HL-60 (cell line): ENCODE measurements around the gene CASS4.

Source experiments
- DNase-seq, 2 experiments: peaks; one replicate each; pipeline ENCODE4 v3.0.0-alpha.2; 2010 to 2020; ENCODE audit warnings: low read depth in 1 of 2, low spot score in 1 of 2
- H3K27ac ChIP-seq: fragments of 250-450 bp; sonication (Bioruptor Pico); replicated peaks from 2 replicates; pipeline ENCODE4 v1.5.1; 2020; ENCODE audit warnings: mild to moderate bottlenecking, moderate library complexity
- H3K27me3 ChIP-seq: fragments of 250-450 bp; sonication (Bioruptor Pico); 2 replicates; pipeline ENCODE4 v1.5.1; 2021; ENCODE audit warnings: mild to moderate bottlenecking, moderate library complexity; ENCODE audit not compliant: insufficient read depth, poor library complexity, severe bottlenecking
- H3K4me3 ChIP-seq: replicated peaks from 2 replicates; pipeline ENCODE4 v1.5.1; 2011; ENCODE audit warnings: mild to moderate bottlenecking, control low read depth, low read length; ENCODE audit not compliant: insufficient read depth
- GABPA ChIP-seq: IDR thresholded peaks from 2 replicates; pipeline ENCODE4 v1.6.1; 2012; ENCODE audit warnings: low read depth
- POLR2AphosphoS5 ChIP-seq: IDR thresholded peaks from 2 replicates; pipeline ENCODE4 v1.6.1; 2012; ENCODE audit warnings: low read depth
- SPI1 ChIP-seq: IDR thresholded peaks from 2 replicates; pipeline ENCODE4 v1.6.1; 2012; ENCODE audit warnings: low read depth, mild to moderate bottlenecking, borderline replicate concordance
- TF ChIP-seq, protein P1 (sequence below): IDR thresholded peaks from 2 replicates; pipeline ENCODE4 v1.6.1; 2012; ENCODE audit warnings: low read depth; ENCODE audit not compliant: insufficient replicate concordance
- TF ChIP-seq, protein P2 (sequence below): IDR thresholded peaks from one replicate; pipeline ENCODE4 v1.5.1; 2011; ENCODE audit warnings: low read length, control low read depth, inconsistent platforms; ENCODE audit not compliant: insufficient read depth

Gene CASS4

DNA sequence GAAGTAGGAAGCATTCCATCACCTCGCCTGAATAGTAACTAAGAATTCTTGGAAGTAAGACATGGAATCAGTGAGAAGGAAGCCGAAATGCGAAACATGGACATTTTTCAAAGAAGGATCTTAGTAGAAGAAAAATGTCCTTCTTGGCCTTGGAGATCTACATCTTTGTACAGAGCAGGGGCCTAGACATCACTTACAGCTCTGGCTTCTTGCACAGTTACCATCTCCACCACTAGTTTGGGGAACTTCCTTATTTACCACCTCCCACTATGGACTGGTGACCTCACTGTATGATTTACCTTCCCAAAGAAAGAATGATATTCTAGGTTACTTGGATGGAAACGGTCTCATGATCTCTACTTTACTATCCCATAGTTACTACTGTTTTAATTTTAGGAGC lies 15.7 kb downstream of the CASS4 start:
- peak in 1 of 2 experiments; percentile 56 for DNase-seq
- Histone ChIP-seq H3K27me3 (no peaks in the 10 kb centered on the region), H3K4me3 (no peak overlapping the region), H3K27ac (peak overlapping the region; percentile 69)
- TF ChIP-seq SPI1 (peak; percentile 21; the same call in 1 of the 2 replicates), GABPA (no peak), POLR2AphosphoS5 (no peak)

DNA sequence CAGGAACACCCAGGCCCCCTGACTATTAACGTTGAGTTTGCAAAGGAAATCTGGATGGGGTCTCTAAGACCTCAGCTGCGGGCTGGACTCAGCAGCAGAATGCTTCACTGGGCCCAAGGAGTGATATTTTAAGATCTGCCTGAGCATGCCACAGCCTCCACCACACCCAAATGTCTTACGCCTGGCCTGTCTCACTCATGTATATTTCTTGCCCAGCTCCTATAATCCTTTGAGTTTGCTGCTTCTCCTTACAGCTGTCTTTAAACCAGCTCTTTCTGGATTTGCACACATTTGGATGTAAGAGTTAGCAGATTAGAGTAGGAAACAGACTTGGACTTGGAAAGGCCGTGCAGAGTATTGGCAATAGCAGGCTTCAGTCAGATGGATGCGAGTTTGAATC lies 16.4 kb downstream of the CASS4 start:
- H3K27me3 ChIP-seq, result no peaks in the 10 kb centered on the region
- no peak for DNase-seq
- H3K4me3 ChIP-seq, result no peak overlapping the region
- TF ChIP-seq POLR2AphosphoS5 (no peak), SPI1 (no peak), GABPA (no peak)
- H3K27ac ChIP-seq, result peak overlapping the region; percentile 69

DNA sequence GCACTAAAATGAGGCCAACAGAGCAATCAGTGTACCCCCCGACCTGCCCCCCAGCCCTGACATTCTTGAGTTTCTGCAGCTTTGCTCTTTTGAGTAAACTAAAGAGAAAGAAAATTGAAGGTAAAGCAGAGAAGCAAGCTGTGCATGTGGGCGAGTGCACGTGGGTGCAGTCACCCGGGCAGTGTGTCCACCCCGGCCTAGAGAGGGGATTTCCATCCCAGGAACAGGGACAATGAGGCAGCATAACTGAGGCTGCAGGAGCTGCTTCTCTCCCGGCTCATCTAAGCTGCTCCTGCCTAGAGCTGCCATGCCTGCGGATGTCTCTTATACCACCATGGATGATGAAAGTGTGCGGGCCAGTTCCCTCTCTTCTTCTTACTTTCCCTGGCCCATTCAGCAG lies 16.8 kb downstream of the CASS4 start:
- peak in 1 of 2 experiments; percentile 54 for DNase-seq
- TF ChIP-seq GABPA, result no peak
- TF ChIP-seq SPI1, result no peak
- TF ChIP-seq, protein P1, sequence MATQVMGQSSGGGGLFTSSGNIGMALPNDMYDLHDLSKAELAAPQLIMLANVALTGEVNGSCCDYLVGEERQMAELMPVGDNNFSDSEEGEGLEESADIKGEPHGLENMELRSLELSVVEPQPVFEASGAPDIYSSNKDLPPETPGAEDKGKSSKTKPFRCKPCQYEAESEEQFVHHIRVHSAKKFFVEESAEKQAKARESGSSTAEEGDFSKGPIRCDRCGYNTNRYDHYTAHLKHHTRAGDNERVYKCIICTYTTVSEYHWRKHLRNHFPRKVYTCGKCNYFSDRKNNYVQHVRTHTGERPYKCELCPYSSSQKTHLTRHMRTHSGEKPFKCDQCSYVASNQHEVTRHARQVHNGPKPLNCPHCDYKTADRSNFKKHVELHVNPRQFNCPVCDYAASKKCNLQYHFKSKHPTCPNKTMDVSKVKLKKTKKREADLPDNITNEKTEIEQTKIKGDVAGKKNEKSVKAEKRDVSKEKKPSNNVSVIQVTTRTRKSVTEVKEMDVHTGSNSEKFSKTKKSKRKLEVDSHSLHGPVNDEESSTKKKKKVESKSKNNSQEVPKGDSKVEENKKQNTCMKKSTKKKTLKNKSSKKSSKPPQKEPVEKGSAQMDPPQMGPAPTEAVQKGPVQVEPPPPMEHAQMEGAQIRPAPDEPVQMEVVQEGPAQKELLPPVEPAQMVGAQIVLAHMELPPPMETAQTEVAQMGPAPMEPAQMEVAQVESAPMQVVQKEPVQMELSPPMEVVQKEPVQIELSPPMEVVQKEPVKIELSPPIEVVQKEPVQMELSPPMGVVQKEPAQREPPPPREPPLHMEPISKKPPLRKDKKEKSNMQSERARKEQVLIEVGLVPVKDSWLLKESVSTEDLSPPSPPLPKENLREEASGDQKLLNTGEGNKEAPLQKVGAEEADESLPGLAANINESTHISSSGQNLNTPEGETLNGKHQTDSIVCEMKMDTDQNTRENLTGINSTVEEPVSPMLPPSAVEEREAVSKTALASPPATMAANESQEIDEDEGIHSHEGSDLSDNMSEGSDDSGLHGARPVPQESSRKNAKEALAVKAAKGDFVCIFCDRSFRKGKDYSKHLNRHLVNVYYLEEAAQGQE, result no peak
- no peak for TF ChIP-seq POLR2AphosphoS5
- H3K4me3 ChIP-seq, result no peak overlapping the region; the same call in 1 of the 2 replicates
- no peaks in the 10 kb centered on the region for H3K27me3 ChIP-seq
- H3K27ac ChIP-seq, result peak overlapping the region; percentile 69

DNA sequence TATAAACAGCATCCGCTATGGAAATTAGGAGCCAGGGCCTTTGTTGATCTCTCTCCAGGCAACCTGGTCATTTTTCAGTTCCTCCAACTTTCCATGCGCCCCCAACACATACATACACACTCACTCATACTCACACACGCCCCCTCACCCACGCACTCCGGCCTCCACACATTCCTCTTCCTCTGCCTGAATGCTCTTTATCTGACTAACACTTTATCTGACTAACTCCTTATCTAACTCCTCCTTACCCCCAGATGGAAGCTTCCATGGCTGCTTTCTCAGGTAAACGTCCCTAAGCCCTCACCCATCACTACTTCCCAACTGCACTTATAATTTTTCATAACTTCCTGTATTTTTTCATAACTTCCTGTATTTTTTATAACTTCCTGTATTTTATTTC lies 17.4 kb downstream of the CASS4 start:
- H3K27ac ChIP-seq, result peak overlapping the region; percentile 69
- no peak for DNase-seq
- H3K27me3 ChIP-seq, result no peaks in the 10 kb centered on the region
- peak overlapping the region; percentile 22 for H3K4me3 ChIP-seq
- TF ChIP-seq SPI1 (peak; percentile 16; the same call in 1 of the 2 replicates), GABPA (no peak)

DNA sequence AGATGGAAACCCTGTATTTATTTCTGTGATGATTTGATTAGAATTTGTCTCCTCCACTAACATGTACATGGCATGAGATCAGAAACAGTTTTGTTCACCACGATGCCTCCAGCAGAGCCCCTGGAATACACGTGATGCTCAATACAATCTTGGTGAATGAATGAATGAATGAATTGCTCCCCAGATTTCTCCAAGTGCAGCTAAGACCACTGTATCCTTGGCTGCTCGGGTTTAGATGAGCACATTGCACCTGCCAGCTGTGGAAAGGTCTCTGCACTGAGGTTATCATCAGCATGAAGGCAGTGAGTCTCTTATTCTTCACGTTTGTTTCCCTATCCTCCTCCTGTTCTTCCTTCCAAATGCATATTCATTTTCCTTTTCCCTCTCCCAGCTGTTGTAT lies 17.9 kb downstream of the CASS4 start:
- TF ChIP-seq, protein P2, sequence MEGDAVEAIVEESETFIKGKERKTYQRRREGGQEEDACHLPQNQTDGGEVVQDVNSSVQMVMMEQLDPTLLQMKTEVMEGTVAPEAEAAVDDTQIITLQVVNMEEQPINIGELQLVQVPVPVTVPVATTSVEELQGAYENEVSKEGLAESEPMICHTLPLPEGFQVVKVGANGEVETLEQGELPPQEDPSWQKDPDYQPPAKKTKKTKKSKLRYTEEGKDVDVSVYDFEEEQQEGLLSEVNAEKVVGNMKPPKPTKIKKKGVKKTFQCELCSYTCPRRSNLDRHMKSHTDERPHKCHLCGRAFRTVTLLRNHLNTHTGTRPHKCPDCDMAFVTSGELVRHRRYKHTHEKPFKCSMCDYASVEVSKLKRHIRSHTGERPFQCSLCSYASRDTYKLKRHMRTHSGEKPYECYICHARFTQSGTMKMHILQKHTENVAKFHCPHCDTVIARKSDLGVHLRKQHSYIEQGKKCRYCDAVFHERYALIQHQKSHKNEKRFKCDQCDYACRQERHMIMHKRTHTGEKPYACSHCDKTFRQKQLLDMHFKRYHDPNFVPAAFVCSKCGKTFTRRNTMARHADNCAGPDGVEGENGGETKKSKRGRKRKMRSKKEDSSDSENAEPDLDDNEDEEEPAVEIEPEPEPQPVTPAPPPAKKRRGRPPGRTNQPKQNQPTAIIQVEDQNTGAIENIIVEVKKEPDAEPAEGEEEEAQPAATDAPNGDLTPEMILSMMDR, result no peak
- TF ChIP-seq, protein P1, result no peak
- TF ChIP-seq POLR2AphosphoS5, result no peak
- TF ChIP-seq GABPA, result no peak
- no peak for TF ChIP-seq SPI1
- H3K4me3 ChIP-seq, result no peak overlapping the region

DNA sequence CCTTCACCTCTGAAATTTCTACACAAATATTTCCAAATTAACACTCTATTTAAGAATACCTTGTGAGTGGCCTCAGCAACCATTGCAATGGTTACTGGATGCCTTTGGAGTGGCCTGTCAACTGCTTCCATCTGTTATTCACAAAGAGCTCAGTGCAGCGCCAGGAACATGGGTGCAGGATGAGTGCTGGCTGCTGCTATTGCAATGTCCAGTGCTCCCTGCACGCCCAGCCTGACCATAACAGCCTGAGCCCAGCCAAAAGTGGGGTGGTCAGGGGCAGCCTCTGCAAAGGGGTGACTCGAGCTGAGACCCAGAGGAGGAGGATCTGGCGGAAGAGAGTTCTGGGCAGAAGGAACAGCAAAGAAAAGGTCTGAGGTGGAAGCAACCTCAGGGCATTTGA lies 18.4 kb downstream of the CASS4 start:
- DNase-seq, result no peak
- TF ChIP-seq GABPA, result no peak
- TF ChIP-seq SPI1, result no peak
- no peak for TF ChIP-seq POLR2AphosphoS5
- TF ChIP-seq, protein P2, result no peak
- TF ChIP-seq, protein P1, result no peak
- H3K27ac ChIP-seq, result peak overlapping the region; percentile 69
- H3K4me3 ChIP-seq, result no peak overlapping the region
- H3K27me3 ChIP-seq, result no peaks in the 10 kb centered on the region

More for the DNA sequence above, 17.9 kb downstream of the CASS4 start:
- DNase-seq, result no peak
- Histone ChIP-seq H3K27ac (peak overlapping the region; percentile 69), H3K27me3 (no peaks in the 10 kb centered on the region)
